MCF 10A (cell line): ENCODE measurements around the gene SRPK1. TPM values are rescaled to one million over a fixed set of nuclear protein-coding genes. Genes with fewer than 3 reads are reported as not detected.

ENCODE experiments used
- BruUV-seq: library from RNA; stranded (reverse); fragments of 400-500 nt; replicated peaks from 2 replicates; lab custom pipeline; 2021; lab: Mats Ljungman, UMichigan
- CTCF ChIA-PET: fragments of 300-600 bp; sonication (Branson Sonifier 250); formaldehyde crosslinking; extraction: SDS; loops from one replicate; lab custom pipeline; 2021; ENCODE audit warnings: antibody characterized with exemption, inconsistent platforms; lab: Yijun Ruan, JAX
- POLR2A ChIA-PET: fragments of 300-600, 350-650 bp; sonication (Branson Sonifier 250); formaldehyde crosslinking; extraction: SDS; loops from one replicate; lab custom pipeline; 2020; ENCODE audit warnings: antibody characterized with exemption, inconsistent platforms; lab: Yijun Ruan, JAX
- DNase-seq: peaks from one replicate; pipeline ENCODE4 v3.0.0-alpha.2; 2018; ENCODE audit not compliant: unreplicated experiment
- H3K27ac Mint-ChIP-seq: one replicate; pipeline ENCODE4 v1.8.0; 2022; ENCODE audit warnings: mild to moderate bottlenecking, low read depth, mixed read lengths; ENCODE audit not compliant: unreplicated experiment
- H3K27me3 Mint-ChIP-seq: one replicate; pipeline ENCODE4 v1.8.0; 2022; ENCODE audit warnings: mixed read lengths; ENCODE audit not compliant: insufficient read depth, unreplicated experiment
- H3K36me3 Mint-ChIP-seq: one replicate; pipeline ENCODE4 v1.8.0; 2022; ENCODE audit warnings: mild to moderate bottlenecking, moderate library complexity, mixed read lengths; ENCODE audit not compliant: insufficient read depth, unreplicated experiment
- H3K4me1 Mint-ChIP-seq: one replicate; pipeline ENCODE4 v1.8.0; 2022; ENCODE audit warnings: mixed read lengths; ENCODE audit not compliant: insufficient read depth, unreplicated experiment
- H3K4me3 Mint-ChIP-seq: one replicate; pipeline ENCODE4 v1.8.0; 2022; ENCODE audit warnings: mild to moderate bottlenecking, moderate library complexity, mixed read lengths; ENCODE audit not compliant: unreplicated experiment
- H3K9me3 Mint-ChIP-seq: one replicate; pipeline ENCODE4 v1.8.0; 2022; ENCODE audit warnings: mixed read lengths; ENCODE audit not compliant: unreplicated experiment
- intact Hi-C: fragments of 100-400 bp; cut with micrococcal nuclease; formaldehyde crosslinking; loops from 2 replicates; pipeline ENCODE4 v1.14.1; 2022
- total RNA-seq: library from RNA; stranded (reverse); gene quantifications from 2 replicates; pipeline ENCODE4 v1.2.3, GENCODE V29; 2022
- TF ChIP-seq, protein P1 (sequence below): fragments of 200-600 bp; IDR thresholded peaks from one replicate; pipeline ENCODE4 v1.8.0; 2022; ENCODE audit warnings: antibody characterized with exemption, mild to moderate bottlenecking; ENCODE audit not compliant: unreplicated experiment

Gene SRPK1
- total RNA-seq, 1 experiment from 2014 or later = 83.9 TPM

DNA sequence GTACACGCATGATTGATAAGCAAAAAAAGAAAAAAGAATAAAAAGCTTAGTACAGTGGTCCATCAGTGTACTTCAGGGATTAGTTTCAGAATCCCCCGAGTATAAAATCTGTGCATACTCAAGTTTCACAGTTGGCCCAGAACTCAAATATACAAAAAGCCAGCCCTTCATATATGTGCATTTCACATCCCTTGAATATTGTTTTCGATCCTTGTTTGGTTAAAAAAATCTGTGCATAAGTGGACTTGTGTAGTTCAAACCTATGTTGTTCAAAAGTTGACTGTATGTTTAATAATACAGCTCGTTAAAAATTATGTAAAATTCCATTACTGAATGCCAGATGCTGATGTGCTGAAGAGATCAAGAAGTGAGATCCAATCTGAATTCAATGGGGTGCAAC lies 61.5 kb downstream of the SRPK1 start:
- BruUV-seq = no TSS peak
- no peaks in the 10 kb centered on the region for H3K9me3 Mint-ChIP-seq
- POLR2A ChIA-PET = no interaction called here
- intact Hi-C loops = no loop called here
- DNase-seq = no peak
- peaks cover 6% of the 10 kb centered on the region for H3K4me1 Mint-ChIP-seq
- no peaks in the 10 kb centered on the region for H3K27me3 Mint-ChIP-seq
- TF ChIP-seq, protein P1, sequence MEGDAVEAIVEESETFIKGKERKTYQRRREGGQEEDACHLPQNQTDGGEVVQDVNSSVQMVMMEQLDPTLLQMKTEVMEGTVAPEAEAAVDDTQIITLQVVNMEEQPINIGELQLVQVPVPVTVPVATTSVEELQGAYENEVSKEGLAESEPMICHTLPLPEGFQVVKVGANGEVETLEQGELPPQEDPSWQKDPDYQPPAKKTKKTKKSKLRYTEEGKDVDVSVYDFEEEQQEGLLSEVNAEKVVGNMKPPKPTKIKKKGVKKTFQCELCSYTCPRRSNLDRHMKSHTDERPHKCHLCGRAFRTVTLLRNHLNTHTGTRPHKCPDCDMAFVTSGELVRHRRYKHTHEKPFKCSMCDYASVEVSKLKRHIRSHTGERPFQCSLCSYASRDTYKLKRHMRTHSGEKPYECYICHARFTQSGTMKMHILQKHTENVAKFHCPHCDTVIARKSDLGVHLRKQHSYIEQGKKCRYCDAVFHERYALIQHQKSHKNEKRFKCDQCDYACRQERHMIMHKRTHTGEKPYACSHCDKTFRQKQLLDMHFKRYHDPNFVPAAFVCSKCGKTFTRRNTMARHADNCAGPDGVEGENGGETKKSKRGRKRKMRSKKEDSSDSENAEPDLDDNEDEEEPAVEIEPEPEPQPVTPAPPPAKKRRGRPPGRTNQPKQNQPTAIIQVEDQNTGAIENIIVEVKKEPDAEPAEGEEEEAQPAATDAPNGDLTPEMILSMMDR = no peak
- peaks cover 69% of the 10 kb centered on the region for H3K36me3 Mint-ChIP-seq
- H3K27ac Mint-ChIP-seq = peak overlapping the region; percentile 19
- no peak overlapping the region for H3K4me3 Mint-ChIP-seq
- CTCF ChIA-PET = no interaction called here

GRCh38 chr6:35857853-35858252 lies 63.0 kb downstream of the SRPK1 start:
- H3K4me1 Mint-ChIP-seq = no peaks in the 10 kb centered on the region
- CTCF ChIA-PET = no interaction called here
- no TSS peak for BruUV-seq
- TF ChIP-seq, protein P1 = no peak
- H3K27me3 Mint-ChIP-seq = no peaks in the 10 kb centered on the region
- H3K36me3 Mint-ChIP-seq = peaks cover 74% of the 10 kb centered on the region
- H3K4me3 Mint-ChIP-seq = no peak overlapping the region
- intact Hi-C loops = no loop called here
- no peak overlapping the region for H3K27ac Mint-ChIP-seq
- no peak for DNase-seq
- H3K9me3 Mint-ChIP-seq = no peaks in the 10 kb centered on the region
- POLR2A ChIA-PET = interaction anchor here (0.6 to 1.9 kb wide), 2 partner anchors 14 to 238 kb away, joined by 4 read pairs; no protein-coding TSS in a partner anchor

DNA sequence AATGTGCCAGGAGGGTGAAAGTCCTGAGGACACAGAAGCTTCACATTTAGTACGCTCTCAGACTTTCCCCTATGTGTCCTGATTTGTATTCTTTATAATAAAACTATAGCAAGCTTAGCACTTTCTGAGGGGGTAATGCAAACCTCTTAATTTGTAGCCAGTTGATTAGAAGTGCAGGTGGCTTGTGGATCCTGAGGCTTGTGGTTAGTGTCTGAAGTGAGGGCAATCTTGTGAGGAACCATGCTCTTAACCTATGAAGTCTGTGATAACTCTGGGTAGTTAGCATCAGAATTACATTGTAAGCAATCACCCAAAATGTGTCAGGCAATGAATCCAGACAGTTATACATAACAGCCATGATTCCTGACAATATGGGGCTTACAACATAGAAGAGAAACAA lies 64.6 kb downstream of the SRPK1 start:
- no peaks in the 10 kb centered on the region for H3K4me1 Mint-ChIP-seq
- BruUV-seq = no TSS peak
- DNase-seq = no peak
- POLR2A ChIA-PET = interaction anchor here (1.9 kb wide), 1 partner anchor 16 kb away, joined by 4 read pairs; no protein-coding TSS in a partner anchor
- H3K27me3 Mint-ChIP-seq = no peaks in the 10 kb centered on the region
- no peak overlapping the region for H3K4me3 Mint-ChIP-seq
- no peaks in the 10 kb centered on the region for H3K9me3 Mint-ChIP-seq
- CTCF ChIA-PET = no interaction called here
- intact Hi-C loops = no loop called here
- peaks cover 76% of the 10 kb centered on the region for H3K36me3 Mint-ChIP-seq
- TF ChIP-seq, protein P1 = no peak
- no peak overlapping the region for H3K27ac Mint-ChIP-seq

GRCh38 chr6:35852994-35853393 lies 67.9 kb downstream of the SRPK1 start:
- POLR2A ChIA-PET = no interaction called here
- BruUV-seq = no TSS peak
- peaks cover 81% of the 10 kb centered on the region for H3K36me3 Mint-ChIP-seq
- H3K27me3 Mint-ChIP-seq = no peaks in the 10 kb centered on the region
- H3K4me1 Mint-ChIP-seq = no peaks in the 10 kb centered on the region
- H3K4me3 Mint-ChIP-seq = no peak overlapping the region
- TF ChIP-seq, protein P1 = no peak
- no peak for DNase-seq
- H3K9me3 Mint-ChIP-seq = peaks cover 7% of the 10 kb centered on the region
- no peak overlapping the region for H3K27ac Mint-ChIP-seq
- intact Hi-C loops = no loop called here
- CTCF ChIA-PET = interaction anchor here (1.0 to 1.8 kb wide), 2 partner anchors 14 to 301 kb away, joined by 5 read pairs; no protein-coding TSS in a partner anchor
